GM23338 (cell line): ENCODE results near the gene PDLIM5. TPM values are rescaled to one million over a fixed set of nuclear protein-coding genes. Genes with fewer than 3 reads are reported as not detected.
A peak's percentile ranks its signal among the peaks of the same experiment; 100 is the strongest.

ENCODE experiments used
- ATAC-seq: fragments of 200-7000 bp; cut with Tn5 transposase; 3 replicates; pipeline ENCODE4 v1.9.1; 2020
- DNase-seq: peaks from one replicate; pipeline ENCODE4 v3.0.0-alpha.2; 2015; ENCODE audit warnings: low spot score
- H2AFZ ChIP-seq: fragments of 200-600 bp; sonication (generic); 2 replicates; pipeline ENCODE4 v1.8.0; 2016; ENCODE audit warnings: antibody characterized with exemption, mild to moderate bottlenecking, moderate library complexity
- H3F3A ChIP-seq: fragments of 200-600 bp; sonication (generic); replicated peaks from 2 replicates; pipeline ENCODE4 v1.8.0; 2017; ENCODE audit warnings: antibody characterized with exemption, mixed run types, low read depth
- H3K27ac ChIP-seq: fragments of 200-600 bp; sonication (generic); 2 replicates; pipeline ENCODE4 v1.6.1; 2016; ENCODE audit warnings: low read depth
- H3K27me3 ChIP-seq: fragments of 200-600 bp; sonication (generic); 2 replicates; pipeline ENCODE4 v1.8.0; 2016; ENCODE audit warnings: mild to moderate bottlenecking, mixed run types, moderate library complexity; ENCODE audit not compliant: insufficient read depth
- H3K36me3 ChIP-seq: fragments of 200-600 bp; sonication (generic); 2 replicates; pipeline ENCODE4 v1.8.0; 2016; ENCODE audit warnings: mild to moderate bottlenecking; ENCODE audit not compliant: insufficient read depth
- H3K4me1 ChIP-seq: fragments of 200-600 bp; sonication (generic); 2 replicates; pipeline ENCODE4 v1.8.0; 2016; ENCODE audit warnings: mild to moderate bottlenecking, moderate library complexity; ENCODE audit not compliant: insufficient read depth
- H3K4me2 ChIP-seq: fragments of 200-600 bp; sonication (generic); 2 replicates; pipeline ENCODE4 v1.7.1; 2017; ENCODE audit warnings: mixed run types
- H3K4me3 ChIP-seq: fragments of 200-600 bp; sonication (generic); 2 replicates; pipeline ENCODE4 v1.6.1; 2016; ENCODE audit warnings: mixed run types
- H3K79me2 ChIP-seq: fragments of 200-600 bp; sonication (generic); replicated peaks from 2 replicates; pipeline ENCODE4 v1.8.0; 2017; ENCODE audit warnings: mild to moderate bottlenecking; ENCODE audit not compliant: insufficient read depth
- H3K9me2 ChIP-seq: fragments of 200-600 bp; sonication (generic); 2 replicates; pipeline ENCODE4 v1.8.0; 2017; ENCODE audit not compliant: insufficient read depth
- H4K20me1 ChIP-seq: fragments of 200-600 bp; sonication (generic); replicated peaks from 2 replicates; pipeline ENCODE4 v1.8.0; 2017; ENCODE audit warnings: mild to moderate bottlenecking; ENCODE audit not compliant: insufficient read depth
- H3K27ac Mint-ChIP-seq: 2 replicates; pipeline ENCODE4 v1.8.0; 2020; ENCODE audit warnings: inconsistent platforms, mild to moderate bottlenecking, moderate library complexity, mixed read lengths
- H3K27me3 Mint-ChIP-seq: 3 replicates; pipeline ENCODE4 v1.8.0; 2022; ENCODE audit warnings: low read depth, mild to moderate bottlenecking, moderate library complexity, mixed read lengths, inconsistent platforms; ENCODE audit not compliant: insufficient read depth, poor library complexity
- H3K36me3 Mint-ChIP-seq: 3 replicates; pipeline ENCODE4 v1.8.0; 2021; ENCODE audit warnings: low read depth, mild to moderate bottlenecking, inconsistent platforms, moderate library complexity, mixed read lengths
- H3K4me1 Mint-ChIP-seq: 3 replicates; pipeline ENCODE4 v1.8.0; 2020; ENCODE audit warnings: mild to moderate bottlenecking, inconsistent platforms, mixed read lengths
- H3K4me3 Mint-ChIP-seq: 3 replicates; pipeline ENCODE4 v1.8.0; 2021; ENCODE audit warnings: moderate library complexity, mild to moderate bottlenecking, inconsistent platforms, mixed read lengths
- H3K9me3 Mint-ChIP-seq: 3 replicates; pipeline ENCODE4 v1.8.0; 2020; ENCODE audit warnings: moderate library complexity, mild to moderate bottlenecking, inconsistent platforms, mixed read lengths
- CTCF ChIP-seq, 2 experiments: fragments of 200-600 bp in 1 of 2; sonication (generic) in 1 of 2; conservative IDR thresholded peaks; 2 replicates each; pipeline versions ENCODE4 v1.5.1 to v1.6.1; 2016 to 2017; ENCODE audit warnings: antibody characterized with exemption in 2 of 2, low read depth in 2 of 2, mild to moderate bottlenecking in 2 of 2, moderate library complexity in 1 of 2
- ETS1 ChIP-seq: IDR thresholded peaks from 2 replicates; pipeline ENCODE4 v1.6.1; 2016; ENCODE audit warnings: antibody characterized with exemption
- JUNB ChIP-seq: IDR thresholded peaks from one replicate; pipeline ENCODE4 v1.6.1; 2016; ENCODE audit warnings: antibody characterized with exemption; ENCODE audit not compliant: unreplicated experiment
- NANOG ChIP-seq: IDR thresholded peaks from 2 replicates; pipeline ENCODE4 v1.6.1; 2016; ENCODE audit warnings: antibody characterized with exemption, borderline replicate concordance
- STAT1 ChIP-seq: IDR thresholded peaks from one replicate; pipeline ENCODE4 v1.6.1; 2016; ENCODE audit warnings: antibody characterized with exemption; ENCODE audit not compliant: unreplicated experiment
- ZNF462 ChIP-seq: fragments of 250-450 bp; sonication (Bioruptor Pico); IDR thresholded peaks from 2 replicates; pipeline ENCODE4 v1.5.0; 2020; ENCODE audit warnings: mild to moderate bottlenecking, moderate library complexity
- polyA plus RNA-seq: library from polyadenylated mRNA; unstranded; fragments of >200 nt; fragmentation: Nextera tagmentation; extraction: Ambion mirVana; gene quantifications from 2 replicates; pipeline ENCODE4 v1.2.1, GENCODE V29; 2016
- total RNA-seq: library from RNA; depleted of rRNA; stranded (reverse); fragments of >200 nt; shearing (Covaris generic); gene quantifications from 2 replicates; pipeline ENCODE4 v1.2.3, GENCODE V29; 2014

PDLIM5 gene
- total and polyA plus RNA-seq, 2 experiments from 2014 or later, result 45.2 to 53.0 TPM

- no peak for TF ChIP-seq ZNF462 (CRISPR knock-in tag)
- no peak for TF ChIP-seq CTCF (conservative IDR thresholded peaks at IDR 0.05; ENCODE audit: low read depth in 2 of 2)
- TF ChIP-seq NANOG, result no peak
- TF ChIP-seq JUNB, result no peak
These were observed 122.3 kb downstream of the PDLIM5 start (continued) for GRCh38 chr4:94574050-94574449.

GRCh38 chr4:94574616-94575015 lies 122.9 kb downstream of the PDLIM5 start:
- Mint-ChIP-seq H3K4me3 (no peak overlapping the region), H3K36me3 (no peaks in the 10 kb centered on the region), H3K27me3 (peaks cover 4% of the 10 kb centered on the region), H3K9me3 (no peaks in the 10 kb centered on the region), H3K27ac (0 out of 2 replicates have a peak overlapping the region, but pooled peaks have one; percentile 72), H3K4me1 (peaks cover 21% of the 10 kb centered on the region)
- DNase-seq, result no peak
- Histone ChIP-seq H3K9me2 (no peaks in the 10 kb centered on the region), H3K4me2 (no peak overlapping the region), H3K79me2 (no peaks in the 10 kb centered on the region), H2AFZ (no peak overlapping the region), H3K27ac (no peak overlapping the region), H3F3A (no peaks in the 10 kb centered on the region), H3K27me3 (no peaks in the 10 kb centered on the region), H4K20me1 (no peaks in the 10 kb centered on the region), H3K36me3 (no peaks in the 10 kb centered on the region), H3K4me3 (no peak overlapping the region), H3K4me1 (peaks cover 24% of the 10 kb centered on the region)
- ATAC-seq, result no peak
- no peak for TF ChIP-seq ETS1
- TF ChIP-seq NANOG, result no peak
- no peak for TF ChIP-seq STAT1
- TF ChIP-seq ZNF462 (CRISPR knock-in tag), result no peak
- no peak for TF ChIP-seq JUNB
